Heart left ventricle (tissue), 16 donors: ENCODE data around the gene SGPP2. TPM values are rescaled to one million over a fixed set of nuclear protein-coding genes. Genes with fewer than 3 reads are reported as not detected.
A peak's percentile ranks its signal among the peaks of the same experiment; 100 is the strongest.

Source experiments
- ATAC-seq, 4 donors: fragments of 200-7000 bp; cut with Tn5 transposase; one replicate each; pipeline ENCODE4 v1.9.1; 2020 to 2022; ENCODE audit warnings: moderate library complexity in 4 of 4, mild to moderate bottlenecking in 3 of 4, moderate number of reproducible peaks in 1 of 4
- DNase-seq, 5 donors: peaks; one replicate each; pipeline ENCODE4 v3.0.0-alpha.2; 2020
- H3K27ac ChIP-seq, 12 donors: fragments of 200-600 bp; sonication (generic) in 4 of 12; one replicate each; pipeline versions ENCODE4 v1.5.0 to v1.8.0; 2016 to 2022; ENCODE audit warnings: mild to moderate bottlenecking in 2 of 12
- H3K27me3 ChIP-seq, 9 donors: fragments of 200-600 bp; sonication (generic) in 2 of 9; one replicate each; pipeline versions ENCODE4 v1.5.1 to v1.8.0; 2016 to 2022; ENCODE audit warnings: mild to moderate bottlenecking in 3 of 9
- H3K36me3 ChIP-seq, 9 donors: fragments of 200-600 bp; sonication (generic) in 2 of 9; one replicate each; pipeline versions ENCODE4 v1.5.0 to v1.8.0; 2018 to 2022; ENCODE audit warnings: mild to moderate bottlenecking in 2 of 9
- H3K4me1 ChIP-seq, 12 donors: fragments of 200-600 bp; sonication (generic) in 4 of 12; one replicate each; pipeline versions ENCODE4 v1.5.0 to v1.8.0; 2016 to 2022; ENCODE audit warnings: mild to moderate bottlenecking in 3 of 12
- H3K4me3 ChIP-seq, 12 donors: fragments of 200-600 bp; sonication (generic) in 4 of 12; one replicate each; pipeline versions ENCODE4 v1.5.0 to v1.8.0; 2017 to 2022; ENCODE audit warnings: mild to moderate bottlenecking in 9 of 12, moderate library complexity in 4 of 12
- H3K9me3 ChIP-seq, 12 donors: fragments of 200-600 bp; sonication (generic) in 4 of 12; one replicate each; pipeline versions ENCODE4 v1.5.0 to v1.8.0; 2016 to 2022; ENCODE audit warnings: mild to moderate bottlenecking in 1 of 12
- CTCF ChIP-seq, 12 donors: fragments of 200-600 bp; sonication (generic) in 4 of 12; IDR thresholded peaks; one replicate each; pipeline versions ENCODE4 v1.5.0 to v1.8.0; 2018 to 2022; ENCODE audit warnings: antibody characterized with exemption in 12 of 12, mild to moderate bottlenecking in 5 of 12
- POLR2A ChIP-seq, 2 donors: fragments of 450-650 bp; IDR thresholded peaks; one replicate each; pipeline ENCODE4 v1.6.1; 2017; ENCODE audit warnings: antibody characterized with exemption in 2 of 2, mild to moderate bottlenecking in 2 of 2, moderate library complexity in 2 of 2
- WGBS, 4 donors: extraction: QIAGEN DNeasy Blood & Tissue Kit in 2 of 4; methylation state at CpG; one replicate each; pipeline versions ENCODE4 v1.1.5 to v1.1.7; 2013 to 2018; 5-methylcytosine and 5-hydroxymethylcytosine counted together
- intact Hi-C, 10 donors: fragments of 100-400 bp; cut with DNase I; formaldehyde crosslinking; loops; one replicate each; pipeline versions ENCODE4 v1.11.1 to v1.14.2; 2022
- polyA plus RNA-seq, 2 donors: library from polyadenylated mRNA; stranded (reverse); fragments of 200-250 nt; gene quantifications; one replicate each; pipeline ENCODE4 v1.2.3, GENCODE V29; 2013
- total RNA-seq, 9 donors: library from RNA; depleted of rRNA in 2 of 9; stranded (reverse); fragments of >200 nt in 2 of 9; fragmentation: NEBNext Ultra II Directional in 3 of 9; extraction: Animal tissue kit (Norgen Biotek cat#: 25700) in 3 of 9; gene quantifications; one replicate each; pipeline versions ENCODE4 v1.1.0 to v1.2.4, GENCODE V29; 2016 to 2023
- donor health status: ischemic (EF 13 %, LVEDD 7.1; RV severe dilation, severe dysfunction).
- donor health status: healthy with polysubstance abuse.
- donor health status: DM: no; HTN: yes; CAD: no.
- donor health status: DM: no; HTN: no; CAD: no.
- donor health status: ischemic (EF 25% LVEDD 6.9; RV normal size, moderate dysfunction).
- donor health status: ischemic (EF 25% LVEDD 5.7; RV mildly dilated, moderate dysfunction).
- donor health status: healthy.
- donor health status: DM: yes; HTN: yes; CAD: no.
- donor health status: ischemic (EF 35%, LVEDD 5.7; RV mildly dilated, moderate dysfunction).
- donor health status: nonischemic (EF 11% LVEDD 7.7; RV severe dilation, severe dysfunction).
- donor health status: DM: yes; HTN: yes; CAD: no.
- donor health status: PGD.
- donor health status: ischemic (EF 29% LVEDD 5.4; RV normal size, mild dysfunction).
- donor health status: nonischemic (EF 23%, LVEDD 6.1; RV moderate dilation, normal function).

SGPP2 gene
- total and polyA plus RNA-seq, 11 donors, result 1.6 to 25.8 (median 12.4) TPM

GRCh38 chr2:222465746-222466145 lies 41.4 kb downstream of the SGPP2 start:
- ATAC-seq (no peak), DNase-seq (no peak)
- Histone ChIP-seq H3K4me3 (no peak overlapping the region), H3K27me3 (no peaks in the 10 kb centered on the region), H3K36me3 (no peaks in the 10 kb centered on the region), H3K9me3 (no peaks in the 10 kb centered on the region), H3K4me1 (peaks cover 0 to 11% (median 0%) of the 10 kb centered on the region in 12 donors), H3K27ac (no peak overlapping the region)
- intact Hi-C loops, result no loop called here
- TF ChIP-seq POLR2A (IDR thresholded peaks at IDR 0.05) (no peak), CTCF (IDR thresholded peaks at IDR 0.05) (no peak)
- 68 to 77% (median 72%) methylated on average over 3 of the region's 3 CpGs for WGBS, 4 donors

DNA sequence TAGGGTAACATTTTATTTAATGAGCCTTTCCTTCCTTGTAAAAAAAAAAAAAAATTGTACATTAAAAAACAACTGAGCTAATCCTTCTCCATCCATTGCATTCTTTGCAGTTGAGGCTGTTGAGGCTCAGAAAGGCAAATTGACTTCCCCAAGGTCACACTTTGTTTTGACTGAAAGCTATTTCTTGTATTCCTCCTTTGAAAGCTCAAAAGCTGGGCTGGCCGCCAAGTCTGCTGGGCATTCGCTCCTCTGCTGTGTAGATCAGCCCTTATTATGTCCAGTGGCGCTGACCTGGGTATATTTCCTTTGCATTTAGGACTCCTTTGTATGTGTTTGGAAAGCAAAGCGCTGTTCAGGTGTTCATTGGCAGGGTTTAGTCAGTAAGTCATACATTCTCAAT lies 44.0 kb downstream of the SGPP2 start:
- Histone ChIP-seq H3K27me3 (no peaks in the 10 kb centered on the region), H3K9me3 (no peaks in the 10 kb centered on the region), H3K4me3 (no peak overlapping the region), H3K4me1 (peaks cover 0 to 11% (median 0%) of the 10 kb centered on the region in 12 donors), H3K27ac (no peak overlapping the region), H3K36me3 (no peaks in the 10 kb centered on the region)
- ATAC-seq (peak; percentile 36 to 53 (median 48)), DNase-seq (peak; percentile 38 to 79 (median 65))
- TF ChIP-seq CTCF (IDR thresholded peaks at IDR 0.05) (no peak), POLR2A (IDR thresholded peaks at IDR 0.05) (no peak)
- 44 to 59% (median 53%) methylated on average over 4 of the region's 4 CpGs for WGBS, 4 donors
- intact Hi-C loops, result no loop called here

DNA sequence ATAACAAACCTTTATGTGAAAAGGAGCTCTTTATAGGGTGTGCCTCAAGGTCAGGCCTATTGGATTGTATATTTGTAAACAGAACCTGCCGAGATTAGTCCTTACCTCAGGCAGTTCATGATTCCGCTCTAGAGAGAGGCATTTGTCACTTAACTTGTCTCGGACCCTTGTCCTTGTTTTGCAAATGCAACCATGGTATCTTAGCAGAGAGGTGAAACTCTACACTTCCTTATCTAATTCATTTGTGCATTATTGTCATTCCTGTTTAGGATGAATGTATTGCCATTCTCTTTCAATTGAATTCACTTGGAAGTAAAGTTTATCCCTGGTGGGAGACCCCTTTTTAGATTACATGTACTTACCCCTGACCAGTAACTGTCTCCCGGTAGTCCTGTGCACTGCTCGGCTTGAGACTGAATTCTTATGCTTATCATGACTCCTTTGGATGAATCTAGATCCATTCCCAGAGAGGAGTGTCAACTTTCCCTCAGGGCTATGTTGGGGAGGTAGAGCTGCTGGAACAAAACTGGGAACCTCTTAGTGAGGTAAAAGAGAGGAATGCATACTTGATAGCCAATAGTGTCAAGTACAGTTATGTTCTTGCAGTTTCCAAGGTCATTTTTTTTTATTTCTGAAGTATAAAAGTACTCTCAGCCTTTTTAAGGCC lies 46.6 kb downstream of the SGPP2 start:
- DNase-seq, result no peak
- Histone ChIP-seq H3K9me3 (no peaks in the 10 kb centered on the region), H3K36me3 (no peaks in the 10 kb centered on the region), H3K4me1 (peaks cover 0 to 11% (median 0%) of the 10 kb centered on the region in 12 donors), H3K4me3 (no peak overlapping the region), H3K27ac (no peak overlapping the region), H3K27me3 (no peaks in the 10 kb centered on the region)
- WGBS, 4 donors, result 30 to 44% (median 40%) methylated on average over 5 of the region's 5 CpGs
- intact Hi-C loops, result no loop called here
- peak in 1 of 4 donors; percentile 20 for ATAC-seq
- TF ChIP-seq POLR2A (IDR thresholded peaks at IDR 0.05) (no peak), CTCF (IDR thresholded peaks at IDR 0.05) (no peak)

- DNase-seq (no peak), ATAC-seq (no peak)
- Histone ChIP-seq H3K27me3 (peaks cover 0 to 3% (median 0%) of the 10 kb centered on the region in 9 donors), H3K9me3 (no peaks in the 10 kb centered on the region), H3K4me1 (peaks cover 0 to 8% (median 0%) of the 10 kb centered on the region in 12 donors), H3K27ac (no peak overlapping the region), H3K36me3 (no peaks in the 10 kb centered on the region), H3K4me3 (no peak overlapping the region)
- WGBS, 4 donors, result 59 to 66% (median 64%) methylated on average over 14 of the region's 14 CpGs
- intact Hi-C loops, result no loop called here
- no peak for TF ChIP-seq CTCF (IDR thresholded peaks at IDR 0.05)
- TF ChIP-seq POLR2A (IDR thresholded peaks at IDR 0.05), result no peak
Observed at GRCh38 chr2:222477962-222478608, 53.7 kb downstream of the SGPP2 start.
